HCT116 (cell line): ENCODE data around the gene IPO13. TPM values are rescaled to one million over a fixed set of nuclear protein-coding genes. Genes with fewer than 3 reads are reported as not detected.

Experiments
- ATAC-seq: fragments of 200-7000 bp; cut with Tn5 transposase; 2 replicates; pipeline ENCODE4 v1.9.1; 2020; ENCODE audit warnings: mild to moderate bottlenecking, moderate library complexity
- BruUV-seq: library from RNA; stranded (reverse); fragments of 400-500 nt; replicated peaks from 2 replicates; lab custom pipeline; 2021; lab: Mats Ljungman, UMichigan
- CTCF ChIA-PET: fragments of 300-600 bp; sonication (Branson Sonifier 250); formaldehyde crosslinking; loops from one replicate; lab custom pipeline; 2021; ENCODE audit warnings: antibody characterized with exemption; lab: Charles Lee
- POLR2A ChIA-PET: fragments of 300-600, 350-600 bp; sonication (Branson Sonifier 250); formaldehyde crosslinking; loops from one replicate; lab custom pipeline; 2021; ENCODE audit warnings: antibody characterized with exemption; lab: Charles Lee
- RAD21 ChIA-PET, 2 experiments: fragments of 300-600 bp; sonication (Branson Sonifier 250); formaldehyde crosslinking; loops; one replicate each; lab custom pipeline; 2023; ENCODE audit warnings: low total read pairs in 2 of 2; ENCODE audit not compliant: uncharacterized antibody in 2 of 2, unreplicated experiment in 2 of 2, low non-redundant PET in 1 of 2; lab: Charles Lee
- DNase-seq: peaks from one replicate; pipeline ENCODE4 v3.0.0-alpha.2; 2010; ENCODE audit warnings: low read depth, low spot score
- H2AFZ ChIP-seq: fragments of 200-600 bp; shearing (Covaris generic), sonication (generic); 2 replicates; pipeline ENCODE4 v1.6.1; 2017; ENCODE audit warnings: low read depth, mixed run types, mixed read lengths, antibody characterized with exemption, low read length; ENCODE audit not compliant: poor library complexity, severe bottlenecking
- H3K27ac ChIP-seq: 2 replicates; pipeline ENCODE4 v1.5.1; 2012; ENCODE audit warnings: low read depth, low read length
- H3K27me3 ChIP-seq: fragments of 200-600 bp; sonication (generic); 2 replicates; pipeline ENCODE4 v1.6.1; 2016; ENCODE audit warnings: mixed run types, low read length, mixed read lengths; ENCODE audit not compliant: insufficient read depth
- H3K36me3 ChIP-seq, 2 experiments: fragments of 200-500 bp in 1 of 2; fragments of 200-600 bp in 1 of 2; sonication (Bioruptor generic) in 1 of 2; sonication (generic) in 1 of 2; 2 replicates each; pipeline versions ENCODE4 v1.5.1 to v1.6.1; 2014 to 2016; ENCODE audit warnings: low read length in 2 of 2, inconsistent platforms in 1 of 2, mixed read lengths in 1 of 2, mixed run types in 1 of 2; ENCODE audit not compliant: insufficient read depth in 2 of 2, control insufficient read depth in 1 of 2
- H3K4me1 ChIP-seq, 2 experiments: fragments of 200-600 bp in 1 of 2; sonication (generic) in 1 of 2; 2 replicates each; pipeline versions ENCODE4 v1.5.1 to v1.6.1; 2012 to 2017; ENCODE audit warnings: low read length in 2 of 2, inconsistent platforms in 1 of 2, mild to moderate bottlenecking in 1 of 2, mixed read lengths in 1 of 2, mixed run types in 1 of 2, moderate library complexity in 1 of 2; ENCODE audit not compliant: insufficient read depth in 2 of 2, control insufficient read depth in 1 of 2
- H3K4me2 ChIP-seq: fragments of 200-600 bp; sonication (generic); 2 replicates; pipeline ENCODE4 v1.6.1; 2017; ENCODE audit warnings: mixed run types, low read length, mixed read lengths
- H3K4me3 ChIP-seq, 2 experiments: fragments of 200-600 bp in 1 of 2; sonication (generic) in 1 of 2; replicated peaks in 1 of 2; 2 replicates each; pipeline ENCODE4 v1.5.1; 2011 to 2016; ENCODE audit warnings: low read length in 2 of 2, control low read depth in 1 of 2, low read depth in 1 of 2, mild to moderate bottlenecking in 1 of 2, mixed read lengths in 1 of 2, mixed run types in 1 of 2
- H3K79me2 ChIP-seq: fragments of 200-600 bp; sonication (generic); 2 replicates; pipeline ENCODE4 v1.6.1; 2017; ENCODE audit warnings: mild to moderate bottlenecking, mixed run types, low read length, moderate library complexity, mixed read lengths; ENCODE audit not compliant: insufficient read depth
- H3K9ac ChIP-seq: fragments of 200-600 bp; sonication (generic); 2 replicates; pipeline ENCODE4 v1.6.1; 2016; ENCODE audit warnings: low read length, mixed read lengths
- H3K9me2 ChIP-seq: fragments of 200-600 bp; sonication (generic), shearing (Covaris generic); 2 replicates; pipeline ENCODE4 v1.6.1; 2017; ENCODE audit warnings: mixed run types, mild to moderate bottlenecking, moderate library complexity; ENCODE audit not compliant: insufficient read depth
- H3K9me3 ChIP-seq, 2 experiments: fragments of 200-500 bp in 1 of 2; fragments of 200-600 bp in 1 of 2; sonication (Bioruptor generic) in 1 of 2; sonication (generic) in 1 of 2; 2 replicates each; pipeline ENCODE4 v1.6.1; 2014 to 2017; ENCODE audit warnings: low read length in 2 of 2, mixed read lengths in 2 of 2, inconsistent platforms in 1 of 2, low read depth in 1 of 2, mild to moderate bottlenecking in 1 of 2, mixed run types in 1 of 2, moderate library complexity in 1 of 2; ENCODE audit not compliant: control insufficient read depth in 1 of 2, insufficient read depth in 1 of 2
- H4K20me1 ChIP-seq: fragments of 200-600 bp; sonication (generic), shearing (Covaris generic); 2 replicates; pipeline ENCODE4 v1.6.1; 2017; ENCODE audit warnings: mixed run types, mild to moderate bottlenecking, moderate library complexity; ENCODE audit not compliant: insufficient read depth
- EGR1 ChIP-seq: IDR thresholded peaks from 2 replicates; pipeline ENCODE4 v1.6.1; 2012; ENCODE audit warnings: low read depth
- ELF1 ChIP-seq: IDR thresholded peaks from 2 replicates; pipeline ENCODE4 v1.6.1; 2012; ENCODE audit warnings: low read depth, borderline replicate concordance
- EZH2 ChIP-seq: fragments of 200-600 bp; sonication (generic); IDR thresholded peaks from 2 replicates; pipeline ENCODE4 v1.6.1; 2017; ENCODE audit warnings: antibody characterized with exemption, mixed run types
- EZH2phosphoT487 ChIP-seq: fragments of 200-600 bp; IDR thresholded peaks from 2 replicates; pipeline ENCODE4 v1.6.1; 2018; ENCODE audit warnings: antibody characterized with exemption, borderline replicate concordance
- FOSL1 ChIP-seq: IDR thresholded peaks from 2 replicates; pipeline ENCODE4 v1.6.1; 2012; ENCODE audit warnings: low read depth
- JUND ChIP-seq: IDR thresholded peaks from 2 replicates; pipeline ENCODE4 v1.6.1; 2012
- POLR2A ChIP-seq: IDR thresholded peaks from 2 replicates; pipeline ENCODE4 v1.7.0; 2011; ENCODE audit warnings: borderline replicate concordance; ENCODE audit not compliant: insufficient read depth, insufficient read length; ENCODE audit errors: extremely low read depth
- POLR2AphosphoS5 ChIP-seq: IDR thresholded peaks from 2 replicates; pipeline ENCODE4 v1.6.1; 2011; ENCODE audit warnings: mild to moderate bottlenecking, low read depth, low read length, moderate library complexity
- RAD21 ChIP-seq: IDR thresholded peaks from 2 replicates; pipeline ENCODE4 v1.6.1; 2012; ENCODE audit warnings: low read depth, mild to moderate bottlenecking
- SIN3A ChIP-seq: IDR thresholded peaks from 2 replicates; pipeline ENCODE4 v1.6.1; 2012; ENCODE audit warnings: low read depth
- SRF ChIP-seq: IDR thresholded peaks from 2 replicates; pipeline ENCODE4 v1.6.1; 2012; ENCODE audit warnings: low read depth
- TCF7L2 ChIP-seq: IDR thresholded peaks from 2 replicates; pipeline ENCODE4 v1.7.0; 2011; ENCODE audit warnings: borderline replicate concordance, inconsistent platforms; ENCODE audit not compliant: insufficient read depth, insufficient read length; ENCODE audit errors: extremely low read depth
- YY1 ChIP-seq: IDR thresholded peaks from 2 replicates; pipeline ENCODE4 v1.6.1; 2011; ENCODE audit warnings: low read length, low read depth, moderate library complexity, mild to moderate bottlenecking; ENCODE audit not compliant: insufficient replicate concordance; ENCODE audit errors: extremely low read depth
- ZFX ChIP-seq: fragments of 450-650 bp; IDR thresholded peaks from 2 replicates; pipeline ENCODE4 v1.6.1; 2017
- ZNF274 ChIP-seq: fragments of 200-500 bp; sonication (Bioruptor generic); IDR thresholded peaks from 2 replicates; pipeline ENCODE4 v1.6.1; 2014; ENCODE audit warnings: mild to moderate bottlenecking, low read depth, low read length, inconsistent platforms
- intact Hi-C: fragments of 100-400 bp; cut with micrococcal nuclease; formaldehyde crosslinking; loops from 2 replicates; pipeline ENCODE4 v1.10.0; 2022
- total RNA-seq: library from RNA; stranded (reverse); gene quantifications from one replicate; pipeline ENCODE4 v1.2.1, GENCODE V29; 2021; ENCODE audit not compliant: unreplicated experiment
- TF ChIP-seq, protein P1 (sequence below): IDR thresholded peaks from 2 replicates; pipeline ENCODE4 v1.6.1; 2012; ENCODE audit warnings: low read depth
- TF ChIP-seq, protein P2 (sequence below): IDR thresholded peaks from 2 replicates; pipeline ENCODE4 v1.6.1; 2012
- TF ChIP-seq, protein P3 (sequence below): IDR thresholded peaks from 2 replicates; pipeline ENCODE4 v1.6.1; 2012
- TF ChIP-seq, protein P4 (sequence below), 3 experiments: fragments of 200-600 bp in 1 of 3; sonication (generic) in 1 of 3; IDR thresholded peaks in 2 of 3; conservative IDR thresholded peaks in 1 of 3; 2 replicates each; pipeline ENCODE4 v1.5.1; 2012 to 2017; ENCODE audit warnings: low read depth in 2 of 3, low read length in 2 of 3, antibody characterized with exemption in 1 of 3, borderline replicate concordance in 1 of 3, control low read depth in 1 of 3, mild to moderate bottlenecking in 1 of 3, mixed read lengths in 1 of 3, mixed run types in 1 of 3, moderate library complexity in 1 of 3; ENCODE audit not compliant: insufficient read depth in 1 of 3

Gene IPO13
- total RNA-seq, 1 experiment from 2014 or later: 18.7 TPM

DNA sequence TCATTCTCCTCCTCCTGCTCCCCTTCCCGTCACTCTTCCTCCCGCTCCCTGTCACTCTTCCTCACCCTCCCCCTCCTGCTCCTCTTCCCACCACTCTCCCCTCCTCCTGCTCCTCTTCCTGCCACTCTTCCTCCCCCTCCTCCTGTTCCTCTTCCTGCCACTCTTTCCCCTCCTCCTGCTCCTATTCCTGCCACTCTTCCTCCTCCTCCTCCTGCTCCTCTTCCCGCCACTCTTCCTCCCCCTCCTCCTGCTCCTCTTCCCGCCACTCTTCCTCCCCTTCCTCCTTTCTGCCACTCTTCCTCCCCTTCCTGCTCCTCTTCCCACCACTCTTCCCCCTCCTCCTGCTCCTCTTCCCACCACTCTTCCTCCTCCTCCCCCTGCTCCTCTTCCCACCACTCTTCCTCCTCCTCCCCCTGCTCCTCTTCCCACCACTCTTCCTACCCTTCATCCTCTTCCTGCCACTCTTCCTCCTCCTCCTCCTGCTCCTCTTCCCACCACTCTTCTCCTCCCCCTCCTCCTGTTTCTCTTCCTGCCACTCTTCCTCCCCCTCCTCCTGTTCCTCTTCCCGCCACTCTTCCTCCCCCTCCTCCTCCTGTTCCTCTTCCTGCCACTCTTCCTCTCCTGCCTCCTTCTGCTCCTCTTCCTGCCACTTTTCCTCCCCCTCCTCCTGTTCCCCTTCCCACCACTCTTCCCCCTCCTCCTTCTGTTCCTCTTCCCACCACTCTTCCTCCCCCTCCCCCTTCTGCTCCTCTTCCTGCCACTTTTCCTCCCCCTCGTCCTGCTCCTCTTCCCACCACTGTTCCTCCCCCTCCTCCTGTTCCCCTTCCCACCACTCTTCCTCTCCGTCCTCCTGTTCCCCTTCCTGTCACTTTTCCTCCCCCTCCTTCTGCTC is 41.8 kb upstream of the IPO13 start:
- Histone ChIP-seq H3K9me3 (no peaks in the 10 kb centered on the region), H2AFZ (no peak overlapping the region), H3K36me3 (no peaks in the 10 kb centered on the region), H3K79me2 (no peaks in the 10 kb centered on the region), H3K9ac (no peak overlapping the region), H3K4me2 (no peak overlapping the region), H3K27me3 (peaks cover 11% of the 10 kb centered on the region; the same call in 1 of the 2 replicates), H3K9me2 (no peaks in the 10 kb centered on the region), H4K20me1 (no peaks in the 10 kb centered on the region), H3K4me1 (peaks cover 0 to 7% of the 10 kb centered on the region in 2 experiments; a peak in 1 of 4 replicates), H3K4me3 (no peak overlapping the region), H3K27ac (no peak overlapping the region)
- intact Hi-C loops: no loop called here
- CTCF ChIA-PET: no interaction called here
- POLR2A ChIA-PET: no interaction called here
- DNase-seq (no peak), ATAC-seq (no peak)
- no TSS peak for BruUV-seq
- RAD21 ChIA-PET: no interaction called here
- TF ChIP-seq RAD21 (no peak), YY1 (no peak), ELF1 (no peak), EZH2 (no peak), ZNF274 (no peak), FOSL1 (no peak), POLR2A (no peak), ZFX (no peak), SIN3A (no peak), JUND (no peak), POLR2AphosphoS5 (no peak), SRF (no peak), TCF7L2 (no peak), EGR1 (no peak), EZH2phosphoT487 (no peak)
- TF ChIP-seq, protein P1, sequence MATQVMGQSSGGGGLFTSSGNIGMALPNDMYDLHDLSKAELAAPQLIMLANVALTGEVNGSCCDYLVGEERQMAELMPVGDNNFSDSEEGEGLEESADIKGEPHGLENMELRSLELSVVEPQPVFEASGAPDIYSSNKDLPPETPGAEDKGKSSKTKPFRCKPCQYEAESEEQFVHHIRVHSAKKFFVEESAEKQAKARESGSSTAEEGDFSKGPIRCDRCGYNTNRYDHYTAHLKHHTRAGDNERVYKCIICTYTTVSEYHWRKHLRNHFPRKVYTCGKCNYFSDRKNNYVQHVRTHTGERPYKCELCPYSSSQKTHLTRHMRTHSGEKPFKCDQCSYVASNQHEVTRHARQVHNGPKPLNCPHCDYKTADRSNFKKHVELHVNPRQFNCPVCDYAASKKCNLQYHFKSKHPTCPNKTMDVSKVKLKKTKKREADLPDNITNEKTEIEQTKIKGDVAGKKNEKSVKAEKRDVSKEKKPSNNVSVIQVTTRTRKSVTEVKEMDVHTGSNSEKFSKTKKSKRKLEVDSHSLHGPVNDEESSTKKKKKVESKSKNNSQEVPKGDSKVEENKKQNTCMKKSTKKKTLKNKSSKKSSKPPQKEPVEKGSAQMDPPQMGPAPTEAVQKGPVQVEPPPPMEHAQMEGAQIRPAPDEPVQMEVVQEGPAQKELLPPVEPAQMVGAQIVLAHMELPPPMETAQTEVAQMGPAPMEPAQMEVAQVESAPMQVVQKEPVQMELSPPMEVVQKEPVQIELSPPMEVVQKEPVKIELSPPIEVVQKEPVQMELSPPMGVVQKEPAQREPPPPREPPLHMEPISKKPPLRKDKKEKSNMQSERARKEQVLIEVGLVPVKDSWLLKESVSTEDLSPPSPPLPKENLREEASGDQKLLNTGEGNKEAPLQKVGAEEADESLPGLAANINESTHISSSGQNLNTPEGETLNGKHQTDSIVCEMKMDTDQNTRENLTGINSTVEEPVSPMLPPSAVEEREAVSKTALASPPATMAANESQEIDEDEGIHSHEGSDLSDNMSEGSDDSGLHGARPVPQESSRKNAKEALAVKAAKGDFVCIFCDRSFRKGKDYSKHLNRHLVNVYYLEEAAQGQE: no peak
- TF ChIP-seq, protein P2, sequence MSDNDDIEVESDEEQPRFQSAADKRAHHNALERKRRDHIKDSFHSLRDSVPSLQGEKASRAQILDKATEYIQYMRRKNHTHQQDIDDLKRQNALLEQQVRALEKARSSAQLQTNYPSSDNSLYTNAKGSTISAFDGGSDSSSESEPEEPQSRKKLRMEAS: no peak
- TF ChIP-seq, protein P3, sequence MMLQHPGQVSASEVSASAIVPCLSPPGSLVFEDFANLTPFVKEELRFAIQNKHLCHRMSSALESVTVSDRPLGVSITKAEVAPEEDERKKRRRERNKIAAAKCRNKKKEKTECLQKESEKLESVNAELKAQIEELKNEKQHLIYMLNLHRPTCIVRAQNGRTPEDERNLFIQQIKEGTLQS: no peak
- TF ChIP-seq, protein P4, sequence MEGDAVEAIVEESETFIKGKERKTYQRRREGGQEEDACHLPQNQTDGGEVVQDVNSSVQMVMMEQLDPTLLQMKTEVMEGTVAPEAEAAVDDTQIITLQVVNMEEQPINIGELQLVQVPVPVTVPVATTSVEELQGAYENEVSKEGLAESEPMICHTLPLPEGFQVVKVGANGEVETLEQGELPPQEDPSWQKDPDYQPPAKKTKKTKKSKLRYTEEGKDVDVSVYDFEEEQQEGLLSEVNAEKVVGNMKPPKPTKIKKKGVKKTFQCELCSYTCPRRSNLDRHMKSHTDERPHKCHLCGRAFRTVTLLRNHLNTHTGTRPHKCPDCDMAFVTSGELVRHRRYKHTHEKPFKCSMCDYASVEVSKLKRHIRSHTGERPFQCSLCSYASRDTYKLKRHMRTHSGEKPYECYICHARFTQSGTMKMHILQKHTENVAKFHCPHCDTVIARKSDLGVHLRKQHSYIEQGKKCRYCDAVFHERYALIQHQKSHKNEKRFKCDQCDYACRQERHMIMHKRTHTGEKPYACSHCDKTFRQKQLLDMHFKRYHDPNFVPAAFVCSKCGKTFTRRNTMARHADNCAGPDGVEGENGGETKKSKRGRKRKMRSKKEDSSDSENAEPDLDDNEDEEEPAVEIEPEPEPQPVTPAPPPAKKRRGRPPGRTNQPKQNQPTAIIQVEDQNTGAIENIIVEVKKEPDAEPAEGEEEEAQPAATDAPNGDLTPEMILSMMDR (IDR thresholded peaks at IDR 0.05 in 2 of 3, conservative IDR thresholded peaks at IDR 0.05 in 1 of 3; ENCODE audit: borderline replicate concordance in 1 of 3, insufficient read depth in 1 of 3, low read depth in 2 of 3, low read length in 2 of 3): no peak
